Sigmoid colon (tissue), 7 donors: ENCODE measurements around the gene SELENOF. TPM values are rescaled to one million over a fixed set of nuclear protein-coding genes. Genes with fewer than 3 reads are reported as not detected.
"Not testable (repeated sequence)": the region's sequence is repeated elsewhere in the genome, so short reads cannot be mapped to it uniquely, and the experiment has no call there.

ENCODE experiments used
- DNase-seq: peaks from one replicate; pipeline ENCODE4 v3.0.0-alpha.2; 2019
- H3K27ac ChIP-seq, 4 donors: fragments of 200-600 bp; sonication (generic); one replicate each; pipeline ENCODE4 v1.5.1; 2016 to 2019; ENCODE audit warnings: mild to moderate bottlenecking in 1 of 4
- H3K27me3 ChIP-seq, 3 donors: fragments of 200-600 bp; sonication (generic); one replicate each; pipeline ENCODE4 v1.5.1; 2019; ENCODE audit warnings: mild to moderate bottlenecking in 1 of 3
- H3K36me3 ChIP-seq, 4 donors: fragments of 200-600 bp; sonication (generic); one replicate each; pipeline ENCODE4 v1.5.1; 2016 to 2019
- H3K4me1 ChIP-seq, 4 donors: fragments of 200-600 bp; sonication (generic); one replicate each; pipeline ENCODE4 v1.5.1; 2017 to 2019
- H3K4me3 ChIP-seq, 4 donors: fragments of 200-600 bp; sonication (generic); one replicate each; pipeline ENCODE4 v1.5.1; 2017 to 2019; ENCODE audit warnings: mild to moderate bottlenecking in 2 of 4, moderate library complexity in 1 of 4
- H3K9me3 ChIP-seq, 4 donors: fragments of 200-600 bp in 3 of 4; sonication (generic) in 3 of 4; one replicate each; pipeline versions ENCODE4 v1.5.1 to v1.6.1; 2013 to 2019
- CTCF ChIP-seq, 4 experiments: fragments of 450-650 bp in 3 of 4; fragments of 200-600 bp in 1 of 4; IDR thresholded peaks; one replicate each; pipeline ENCODE4 v1.5.1; 2016 to 2019; ENCODE audit warnings: antibody characterized with exemption in 4 of 4, mild to moderate bottlenecking in 3 of 4, moderate library complexity in 2 of 4
- EP300 ChIP-seq, 4 donors: sonication (generic); formaldehyde crosslinking; IDR thresholded peaks; one replicate each; pipeline ENCODE4 v1.6.1; 2017; ENCODE audit warnings: antibody characterized with exemption in 4 of 4
- POLR2A ChIP-seq, 2 donors: fragments of 450-650 bp; IDR thresholded peaks; one replicate each; pipeline ENCODE4 v1.6.1; 2016; ENCODE audit warnings: antibody characterized with exemption in 2 of 2, mild to moderate bottlenecking in 2 of 2, moderate library complexity in 2 of 2
- POLR2AphosphoS5 ChIP-seq, 4 donors: sonication (generic); formaldehyde crosslinking; IDR thresholded peaks; one replicate each; pipeline ENCODE4 v1.6.1; 2017; ENCODE audit warnings: antibody characterized with exemption in 4 of 4
- WGBS, 2 donors: extraction: QIAGEN DNeasy Blood & Tissue Kit; methylation state at CpG; one replicate each; pipeline ENCODE4 v1.1.7; 2013; 5-methylcytosine and 5-hydroxymethylcytosine counted together
- intact Hi-C: fragments of 100-400 bp; cut with DNase I; formaldehyde crosslinking; loops from one replicate; pipeline ENCODE4 v1.15.1; 2023
- polyA plus RNA-seq, 3 donors: library from polyadenylated mRNA; stranded (reverse); fragments of 200-250 nt; gene quantifications; one replicate each; pipeline ENCODE4 v1.2.3, GENCODE V29; 2013
- total RNA-seq, 4 donors: library from RNA; depleted of rRNA; stranded (reverse); fragments of >200 nt; gene quantifications; one replicate each; pipeline ENCODE4 v1.1.0, GENCODE V29; 2016
- donor health status: healthy with polysubstance abuse.
- donor health status: Bipolar disorder and iron deficiency.
- donor health status: healthy.

SELENOF gene
- total and polyA plus RNA-seq, 7 donors, result 66.7 to 128 (median 77.0) TPM

GRCh38 chr1:86887479-86888162 is 26.3 kb downstream of the SELENOF start:
- Histone ChIP-seq H3K4me1 (no peaks in the 10 kb centered on the region), H3K9me3 (no peaks in the 10 kb centered on the region), H3K36me3 (no peaks in the 10 kb centered on the region), H3K4me3 (no peak overlapping the region), H3K27me3 (no peaks in the 10 kb centered on the region), H3K27ac (no peak overlapping the region)
- intact Hi-C loops, result no loop called here
- 90 to 99% methylated on average over 5 of the region's 5 CpGs for WGBS, 2 donors
- DNase-seq, result no peak
- TF ChIP-seq CTCF (IDR thresholded peaks at IDR 0.05), result no peak
- no peak for TF ChIP-seq POLR2AphosphoS5 (IDR thresholded peaks at IDR 0.05)

- peaks cover 0 to 32% (median 3%) of the 10 kb centered on the region in 4 donors for H3K36me3 ChIP-seq
- H3K9me3 ChIP-seq, result no peaks in the 10 kb centered on the region
- whole genome bisulfite sequencing, 2 donors, result 76 to 91% methylated on average over 1 of the region's 1 CpG
- TF ChIP-seq EP300 (IDR thresholded peaks at IDR 0.05) (no peak), CTCF (IDR thresholded peaks at IDR 0.05) (no peak), POLR2AphosphoS5 (IDR thresholded peaks at IDR 0.05) (no peak), POLR2A (IDR thresholded peaks at IDR 0.05) (no peak)
- no peaks in the 10 kb centered on the region for H3K4me1 ChIP-seq
- no peaks in the 10 kb centered on the region for H3K27me3 ChIP-seq
- no peak for DNase-seq
- H3K27ac ChIP-seq, result no peak overlapping the region
- intact Hi-C loops, result no loop called here
- no peak overlapping the region for H3K4me3 ChIP-seq
Measured at GRCh38 chr1:86875722-86876121, 38.2 kb downstream of the SELENOF start.

GRCh38 chr1:86872086-86872485 is 41.8 kb downstream of the SELENOF start:
- TF ChIP-seq POLR2AphosphoS5 (IDR thresholded peaks at IDR 0.05) (no peak), CTCF (IDR thresholded peaks at IDR 0.05) (no peak), POLR2A (IDR thresholded peaks at IDR 0.05) (no peak), EP300 (IDR thresholded peaks at IDR 0.05) (no peak)
- no peak overlapping the region for H3K27ac ChIP-seq
- DNase-seq, result no peak
- H3K36me3 ChIP-seq, result no peaks in the 10 kb centered on the region
- no peak overlapping the region for H3K4me3 ChIP-seq
- H3K4me1 ChIP-seq, result peaks cover 0 to 8% (median 0%) of the 10 kb centered on the region in 4 donors
- H3K9me3 ChIP-seq, result no peaks in the 10 kb centered on the region
- whole genome bisulfite sequencing, 2 donors, result 94 to 96% methylated on average over 8 of the region's 8 CpGs
- no peaks in the 10 kb centered on the region for H3K27me3 ChIP-seq
- intact Hi-C loops, result no loop called here

- H3K4me1 ChIP-seq, result peaks cover 0 to 8% (median 0%) of the 10 kb centered on the region in 4 donors
- 84 to 87% methylated on average over 3 of the region's 3 CpGs for WGBS, 2 donors
- no peak overlapping the region for H3K4me3 ChIP-seq
- H3K36me3 ChIP-seq, result no peaks in the 10 kb centered on the region
- no peak for TF ChIP-seq CTCF (IDR thresholded peaks at IDR 0.05)
- TF ChIP-seq POLR2A (IDR thresholded peaks at IDR 0.05), result no peak
- TF ChIP-seq POLR2AphosphoS5 (IDR thresholded peaks at IDR 0.05), result no peak
- no peak for TF ChIP-seq EP300 (IDR thresholded peaks at IDR 0.05)
- intact Hi-C loops, result no loop called here
- DNase-seq, result no peak
- no peak overlapping the region for H3K27ac ChIP-seq
- H3K27me3 ChIP-seq, result no peaks in the 10 kb centered on the region
- no peaks in the 10 kb centered on the region for H3K9me3 ChIP-seq
Measured at GRCh38 chr1:86871001-86871400, 42.9 kb downstream of the SELENOF start.

- intact Hi-C loops, result no loop called here
- Histone ChIP-seq H3K9me3 (no peaks in the 10 kb centered on the region), H3K27ac (no peak overlapping the region), H3K4me3 (no peak overlapping the region), H3K27me3 (no peaks in the 10 kb centered on the region), H3K4me1 (peaks cover 0 to 8% (median 0%) of the 10 kb centered on the region in 4 donors), H3K36me3 (no peaks in the 10 kb centered on the region)
- TF ChIP-seq POLR2A (IDR thresholded peaks at IDR 0.05), result no peak
- TF ChIP-seq CTCF (IDR thresholded peaks at IDR 0.05), result no peak
- TF ChIP-seq EP300 (IDR thresholded peaks at IDR 0.05), result no peak
- no peak for TF ChIP-seq POLR2AphosphoS5 (IDR thresholded peaks at IDR 0.05)
- no peak for DNase-seq
- WGBS, 2 donors, result 97 to 98% methylated on average over 1 of the region's 1 CpG
Measured at GRCh38 chr1:86868477-86868876, 45.4 kb downstream of the SELENOF start.

GRCh38 chr1:86867278-86867677 is 46.6 kb downstream of the SELENOF start:
- H3K27me3 ChIP-seq, H3K36me3 ChIP-seq, H3K27ac ChIP-seq, H3K4me1 ChIP-seq, DNase-seq, intact Hi-C loops, H3K4me3 ChIP-seq, H3K9me3 ChIP-seq: not testable (repeated sequence)
- WGBS, 2 donors, result 95 to 97% methylated on average over 4 of the region's 4 CpGs
